Vagina (tissue), 2 donors: Measurements from ENCODE around the gene ALK. TPM values are rescaled to one million over a fixed set of nuclear protein-coding genes. Genes with fewer than 3 reads are reported as not detected.

Experiments
- DNase-seq, 2 donors: peaks; one replicate each; pipeline ENCODE4 v3.0.0-alpha.2; 2017; ENCODE audit errors: extremely low spot score in 2 of 2
- H3K27ac ChIP-seq: fragments of 200-600 bp; sonication (generic); one replicate; pipeline ENCODE4 v1.5.1; 2019
- H3K27me3 ChIP-seq: fragments of 200-600 bp; sonication (generic); one replicate; pipeline ENCODE4 v1.5.1; 2019
- H3K36me3 ChIP-seq, 2 donors: fragments of 200-600 bp; sonication (generic); one replicate each; pipeline ENCODE4 v1.5.1; 2017 to 2019
- H3K4me1 ChIP-seq: fragments of 200-600 bp; sonication (generic); one replicate; pipeline ENCODE4 v1.5.1; 2019
- H3K4me3 ChIP-seq, 2 donors: fragments of 200-600 bp; sonication (generic); 1 replicate in 1 of 2; 2 replicates in 1 of 2; pipeline ENCODE4 v1.5.1; 2016 to 2019
- H3K9me3 ChIP-seq: fragments of 200-600 bp; sonication (generic); one replicate; pipeline ENCODE4 v1.5.1; 2019
- POLR2A ChIP-seq, 2 donors: fragments of 450-650 bp; IDR thresholded peaks; one replicate each; pipeline ENCODE4 v1.6.1; 2017; ENCODE audit warnings: antibody characterized with exemption in 2 of 2, mild to moderate bottlenecking in 2 of 2, moderate library complexity in 2 of 2
- POLR2AphosphoS5 ChIP-seq, 2 donors: sonication (generic); formaldehyde crosslinking; IDR thresholded peaks; one replicate each; pipeline ENCODE4 v1.9.0; 2017; ENCODE audit warnings: antibody characterized with exemption in 2 of 2, mild to moderate bottlenecking in 2 of 2, low read depth in 1 of 2; ENCODE audit not compliant: insufficient read depth in 1 of 2
- intact Hi-C: fragments of 100-400 bp; cut with DNase I; formaldehyde crosslinking; loops from one replicate; pipeline ENCODE4 v1.15.1; 2023
- total RNA-seq: library from RNA; depleted of rRNA; stranded (reverse); fragments of >200 nt; gene quantifications from one replicate; pipeline ENCODE4 v1.2.3, GENCODE V29; 2016
- TF ChIP-seq, protein P1 (sequence below), 3 experiments: fragments of 450-650 bp in 2 of 3; fragments of 200-600 bp in 1 of 3; sonication (generic) in 1 of 3; IDR thresholded peaks; one replicate each; pipeline ENCODE4 v1.5.1; 2017 to 2019; ENCODE audit warnings: antibody characterized with exemption in 3 of 3, mild to moderate bottlenecking in 2 of 3, moderate library complexity in 2 of 3

The ALK gene
- total RNA-seq, 1 donor from 2014 or later: 0.74 TPM

DNA sequence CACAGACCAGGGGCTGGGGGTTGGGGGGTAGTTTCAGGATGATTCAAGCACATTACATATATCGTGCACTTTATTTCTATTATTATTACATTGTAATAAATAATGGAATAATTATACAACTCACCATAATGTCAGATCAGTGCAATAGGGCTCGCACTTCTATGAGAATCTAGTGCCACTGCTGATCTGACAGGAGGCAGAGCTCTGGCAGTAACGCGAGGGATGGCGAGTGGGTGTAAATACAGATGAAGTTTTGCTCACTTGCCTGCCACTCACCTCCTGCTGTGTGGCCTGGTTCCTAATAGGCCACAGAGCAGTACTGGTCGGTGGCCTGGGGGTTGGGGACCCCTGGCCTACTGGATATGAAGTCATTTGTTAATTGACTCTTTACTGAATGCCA is 615.6 kb downstream of the ALK start:
- Histone ChIP-seq H3K36me3 (no peaks in the 10 kb centered on the region), H3K4me3 (no peak overlapping the region), H3K4me1 (no peaks in the 10 kb centered on the region), H3K27ac (no peak overlapping the region), H3K9me3 (no peaks in the 10 kb centered on the region), H3K27me3 (no peaks in the 10 kb centered on the region)
- no peak for DNase-seq
- TF ChIP-seq POLR2A (IDR thresholded peaks at IDR 0.05) (no peak), POLR2AphosphoS5 (IDR thresholded peaks at IDR 0.05; ENCODE audit: insufficient read depth in 1 of 2, low read depth in 1 of 2) (no peak)
- TF ChIP-seq, protein P1, sequence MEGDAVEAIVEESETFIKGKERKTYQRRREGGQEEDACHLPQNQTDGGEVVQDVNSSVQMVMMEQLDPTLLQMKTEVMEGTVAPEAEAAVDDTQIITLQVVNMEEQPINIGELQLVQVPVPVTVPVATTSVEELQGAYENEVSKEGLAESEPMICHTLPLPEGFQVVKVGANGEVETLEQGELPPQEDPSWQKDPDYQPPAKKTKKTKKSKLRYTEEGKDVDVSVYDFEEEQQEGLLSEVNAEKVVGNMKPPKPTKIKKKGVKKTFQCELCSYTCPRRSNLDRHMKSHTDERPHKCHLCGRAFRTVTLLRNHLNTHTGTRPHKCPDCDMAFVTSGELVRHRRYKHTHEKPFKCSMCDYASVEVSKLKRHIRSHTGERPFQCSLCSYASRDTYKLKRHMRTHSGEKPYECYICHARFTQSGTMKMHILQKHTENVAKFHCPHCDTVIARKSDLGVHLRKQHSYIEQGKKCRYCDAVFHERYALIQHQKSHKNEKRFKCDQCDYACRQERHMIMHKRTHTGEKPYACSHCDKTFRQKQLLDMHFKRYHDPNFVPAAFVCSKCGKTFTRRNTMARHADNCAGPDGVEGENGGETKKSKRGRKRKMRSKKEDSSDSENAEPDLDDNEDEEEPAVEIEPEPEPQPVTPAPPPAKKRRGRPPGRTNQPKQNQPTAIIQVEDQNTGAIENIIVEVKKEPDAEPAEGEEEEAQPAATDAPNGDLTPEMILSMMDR (IDR thresholded peaks at IDR 0.05): no peak
- intact Hi-C loops: no loop called here

DNA sequence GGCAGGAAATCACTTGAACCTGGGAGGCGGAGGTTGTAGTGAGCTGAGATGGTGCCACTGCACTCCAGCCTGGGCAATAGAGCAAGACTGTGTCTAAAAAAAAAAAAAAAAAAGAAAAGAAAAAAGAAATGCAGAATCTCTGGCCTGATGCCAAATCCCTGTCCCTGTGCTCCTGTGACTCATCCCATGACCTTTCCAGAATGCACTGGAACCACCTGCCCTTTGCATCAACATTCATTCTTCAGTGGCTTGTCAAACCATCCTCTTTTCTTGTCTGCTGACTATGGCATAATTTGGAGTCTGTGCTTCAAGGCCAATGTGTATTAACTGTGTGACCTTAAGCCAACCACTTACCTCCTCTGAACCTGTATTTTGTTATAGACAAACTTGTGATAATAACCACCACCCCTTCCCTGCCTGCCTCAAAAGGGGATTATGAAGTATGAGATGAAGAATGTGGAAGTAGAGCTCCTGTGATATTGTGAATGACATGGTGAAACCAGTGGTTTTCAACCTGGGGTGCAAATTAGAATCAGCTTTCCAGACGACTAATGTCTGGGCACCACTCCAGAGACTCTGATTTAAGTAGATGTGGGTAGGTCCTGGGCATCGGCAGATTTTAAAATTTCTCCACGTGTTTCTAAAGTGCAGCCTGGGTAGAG is 616.9 kb downstream of the ALK start:
- intact Hi-C loops: no loop called here
- H3K36me3 ChIP-seq: no peaks in the 10 kb centered on the region

DNA sequence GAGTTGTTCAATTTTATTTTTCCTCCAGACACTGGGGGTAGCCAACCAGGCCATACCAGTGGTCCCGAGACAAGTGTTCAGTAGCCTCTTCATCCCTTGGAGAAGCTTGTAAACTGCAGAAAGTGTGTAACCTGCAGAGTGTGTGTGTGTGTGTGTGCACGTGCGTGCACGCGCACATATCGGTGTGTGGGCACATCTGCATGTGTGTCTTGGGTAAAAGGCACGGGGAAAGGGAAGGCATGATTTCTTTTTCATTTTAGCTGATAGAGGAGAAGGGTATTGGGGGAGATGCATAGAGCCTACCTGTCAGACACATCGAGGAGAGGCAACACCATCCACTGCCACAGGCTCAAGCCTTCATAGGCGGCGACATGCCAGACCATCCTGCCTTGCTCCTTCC is 624.8 kb downstream of the ALK start:
- Histone ChIP-seq H3K9me3 (no peaks in the 10 kb centered on the region), H3K27ac (no peak overlapping the region), H3K36me3 (no peaks in the 10 kb centered on the region), H3K4me3 (no peak overlapping the region), H3K4me1 (no peaks in the 10 kb centered on the region), H3K27me3 (no peaks in the 10 kb centered on the region)
- no peak for DNase-seq
- intact Hi-C loops: no loop called here
- TF ChIP-seq POLR2A (IDR thresholded peaks at IDR 0.05) (no peak), POLR2AphosphoS5 (IDR thresholded peaks at IDR 0.05; ENCODE audit: insufficient read depth in 1 of 2, low read depth in 1 of 2) (no peak)
- TF ChIP-seq, protein P1 (IDR thresholded peaks at IDR 0.05): no peak

More for the DNA sequence above, 616.9 kb downstream of the ALK start:
- Histone ChIP-seq H3K4me1 (no peaks in the 10 kb centered on the region), H3K27ac (no peak overlapping the region), H3K9me3 (no peaks in the 10 kb centered on the region), H3K4me3 (no peak overlapping the region), H3K27me3 (no peaks in the 10 kb centered on the region)
- DNase-seq: no peak
- TF ChIP-seq POLR2A (IDR thresholded peaks at IDR 0.05) (no peak), POLR2AphosphoS5 (IDR thresholded peaks at IDR 0.05; ENCODE audit: insufficient read depth in 1 of 2, low read depth in 1 of 2) (no peak)
- TF ChIP-seq, protein P1 (IDR thresholded peaks at IDR 0.05): no peak

DNA sequence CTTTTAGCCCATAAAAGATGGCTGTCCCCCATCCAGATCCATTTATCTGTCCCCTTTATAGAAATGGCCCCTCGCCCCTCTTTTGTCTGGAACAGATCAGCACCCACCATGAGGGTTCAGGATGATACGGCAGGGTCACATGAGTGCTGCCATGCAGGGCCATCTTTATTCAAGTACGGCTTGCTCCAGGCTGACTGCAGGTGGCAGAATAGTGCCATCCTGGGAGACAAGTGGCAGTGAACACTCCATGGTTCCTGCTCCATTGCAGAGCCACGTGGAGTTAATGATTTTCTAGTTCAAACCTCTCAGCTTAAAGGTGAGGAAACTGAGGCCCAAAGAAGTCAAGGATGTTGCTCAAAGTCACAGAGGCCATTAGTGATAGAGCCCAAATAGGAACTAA is 625.5 kb downstream of the ALK start:
- no peaks in the 10 kb centered on the region for H3K9me3 ChIP-seq
- no peak overlapping the region for H3K27ac ChIP-seq
- DNase-seq: no peak
- intact Hi-C loops: no loop called here
- H3K4me3 ChIP-seq: no peak overlapping the region
- no peaks in the 10 kb centered on the region for H3K36me3 ChIP-seq
- no peaks in the 10 kb centered on the region for H3K4me1 ChIP-seq
- TF ChIP-seq POLR2A (IDR thresholded peaks at IDR 0.05) (no peak), POLR2AphosphoS5 (IDR thresholded peaks at IDR 0.05; ENCODE audit: insufficient read depth in 1 of 2, low read depth in 1 of 2) (no peak)
- TF ChIP-seq, protein P1 (IDR thresholded peaks at IDR 0.05): no peak
- no peaks in the 10 kb centered on the region for H3K27me3 ChIP-seq

DNA sequence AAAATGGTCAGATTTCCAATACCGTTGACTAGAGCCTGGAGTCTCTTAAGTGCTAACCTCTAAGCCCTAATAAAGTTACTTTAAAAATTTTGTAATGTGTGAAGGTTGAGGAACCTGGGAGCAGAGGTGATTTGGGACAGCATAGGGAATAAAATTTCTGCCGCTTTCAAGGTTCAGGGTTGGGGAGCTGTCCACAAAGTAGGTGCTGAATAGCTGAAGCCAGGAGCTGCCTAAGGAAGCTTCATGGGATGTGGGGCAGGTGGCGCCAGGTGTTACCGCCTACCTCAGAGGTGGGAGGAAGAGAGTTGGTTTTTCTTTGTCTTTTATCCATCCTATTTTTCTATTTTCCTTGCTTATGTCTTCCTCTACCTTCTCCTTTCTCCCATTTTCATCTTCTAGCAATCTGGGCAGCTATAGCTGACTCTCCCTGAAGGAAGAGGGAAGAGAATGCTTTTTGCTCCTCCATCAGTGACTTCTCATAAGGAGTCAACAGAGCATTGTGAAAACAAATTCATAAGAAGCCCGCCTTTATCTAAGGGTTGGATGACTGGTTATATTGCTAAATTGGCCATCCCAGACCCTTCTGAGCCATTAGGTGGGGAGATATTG is 627.5 kb downstream of the ALK start:
- Histone ChIP-seq H3K9me3 (no peaks in the 10 kb centered on the region), H3K27me3 (no peaks in the 10 kb centered on the region), H3K4me3 (no peak overlapping the region), H3K27ac (no peak overlapping the region), H3K36me3 (no peaks in the 10 kb centered on the region), H3K4me1 (no peaks in the 10 kb centered on the region)
- DNase-seq: no peak
- TF ChIP-seq POLR2AphosphoS5 (IDR thresholded peaks at IDR 0.05; ENCODE audit: insufficient read depth in 1 of 2, low read depth in 1 of 2) (no peak), POLR2A (IDR thresholded peaks at IDR 0.05) (no peak)
- TF ChIP-seq, protein P1 (IDR thresholded peaks at IDR 0.05): no peak
- intact Hi-C loops: no loop called here
